Amniotic stem cell (primary cell): ENCODE data around the gene CYREN.
"Not testable (repeated sequence)": the region's sequence is repeated elsewhere in the genome, so short reads cannot be mapped to it uniquely, and the experiment has no call there.

Experiments used
- DNase-seq: peaks from one replicate; lab custom pipeline; 2025; lab: John Stamatoyannopoulos, UW

The CYREN gene

GRCh38 chr7:135159359-135160085 lies 11.0 kb downstream of the CYREN start:
- DNase-seq = no peak

- no peak for DNase-seq
Measured at GRCh38 chr7:135158874-135159273, 11.6 kb downstream of the CYREN start.

- no peak for DNase-seq
Measured at GRCh38 chr7:135158141-135158655, 12.3 kb downstream of the CYREN start.

- DNase-seq = no peak
Measured at GRCh38 chr7:135156290-135156689, 14.2 kb downstream of the CYREN start.

- DNase-seq = no peak
Measured at GRCh38 chr7:135154734-135155133, 15.8 kb downstream of the CYREN start.

- no peak for DNase-seq
Measured at GRCh38 chr7:135152442-135152841, 18.1 kb downstream of the CYREN start.

GRCh38 chr7:135151533-135151932 lies 19.0 kb downstream of the CYREN start:
- DNase-seq = no peak

GRCh38 chr7:135151132-135151531 lies 19.4 kb downstream of the CYREN start:
- no peak for DNase-seq

- no peak for DNase-seq
Measured at GRCh38 chr7:135150072-135150782, 20.3 kb downstream of the CYREN start.

- DNase-seq = no peak
Measured at GRCh38 chr7:135147899-135148721, 22.4 kb downstream of the CYREN start, which contains the start of gene TMEM140. Gene TMEM140, plus strand, starts transcription at chr7:135148072. Its CDS starts 16,370 bp downstream, at chr7:135164442.

GRCh38 chr7:135147341-135147898 lies 23.1 kb downstream of the CYREN start:
- no peak for DNase-seq

GRCh38 chr7:135143885-135144668 lies 26.4 kb downstream of the CYREN start:
- no peak for DNase-seq

- no peak for DNase-seq
Measured at GRCh38 chr7:135129579-135129978, 40.9 kb downstream of the CYREN start.

- DNase-seq = no peak
Measured at GRCh38 chr7:135128931-135129330, 41.6 kb downstream of the CYREN start.

- DNase-seq = not testable (repeated sequence)
Measured at GRCh38 chr7:135124631-135125030, 45.9 kb downstream of the CYREN start.

- no peak for DNase-seq
Measured at GRCh38 chr7:135121868-135122267, 48.6 kb downstream of the CYREN start.

- no peak for DNase-seq
Measured at GRCh38 chr7:135117096-135117495, 53.4 kb downstream of the CYREN start.
